Endothelial cell of umbilical vein (primary cell): ENCODE results near the gene APOBEC3A. TPM values are rescaled to one million over a fixed set of nuclear protein-coding genes. Genes with fewer than 3 reads are reported as not detected.

Source experiments
- BruUV-seq: library from RNA; stranded (reverse); fragments of 400-500 nt; replicated peaks from 2 replicates; lab custom pipeline; 2021; lab: Mats Ljungman, UMichigan
- CTCF ChIA-PET: fragments of 300-600, 350-600 bp; sonication (Branson Sonifier 250); formaldehyde crosslinking; loops from one replicate; lab custom pipeline; 2021; ENCODE audit warnings: antibody characterized with exemption, inconsistent platforms; lab: Charles Lee
- POLR2A ChIA-PET: fragments of 300-600, 350-600 bp; sonication (Branson Sonifier 250); formaldehyde crosslinking; loops from one replicate; lab custom pipeline; 2021; ENCODE audit warnings: antibody characterized with exemption, inconsistent platforms; lab: Charles Lee
- DNase-seq: peaks from one replicate; pipeline ENCODE4 v3.0.0-alpha.2; 2011; ENCODE audit warnings: low read depth, low spot score
- FAIRE-seq: peaks from 2 replicates; lab custom pipeline; 2011; peaks lifted over from hg19 to GRCh38; lab: Jason Lieb, UNC
- H2AFZ ChIP-seq: 2 replicates; pipeline ENCODE4 v1.6.0; 2012; ENCODE audit warnings: low read depth, low read length, control low read depth, inconsistent platforms
- H3K27ac ChIP-seq: 2 replicates; pipeline ENCODE4 v1.5.1; 2011; ENCODE audit warnings: low read depth, mild to moderate bottlenecking, control low read depth, low read length, moderate library complexity; ENCODE audit not compliant: insufficient read depth
- H3K27me3 ChIP-seq, 2 experiments: 2 replicates each; pipeline versions ENCODE4 v1.6.0 to v1.6.1; 2011; ENCODE audit warnings: low read length in 2 of 2, mixed read lengths in 1 of 2; ENCODE audit not compliant: control insufficient read depth in 2 of 2, insufficient read depth in 2 of 2
- H3K36me3 ChIP-seq, 2 experiments: 2 replicates in 1 of 2; 3 replicates in 1 of 2; pipeline ENCODE4 v1.5.1; 2011; ENCODE audit warnings: low read length in 2 of 2, mild to moderate bottlenecking in 1 of 2, moderate library complexity in 1 of 2; ENCODE audit not compliant: control insufficient read depth in 2 of 2, insufficient read depth in 2 of 2; ENCODE audit errors: extremely low read depth in 1 of 2
- H3K4me1 ChIP-seq: 3 replicates; pipeline ENCODE4 v1.5.1; 2011; ENCODE audit warnings: mild to moderate bottlenecking, low read length; ENCODE audit not compliant: control insufficient read depth, insufficient read depth; ENCODE audit errors: extremely low read depth
- H3K4me2 ChIP-seq: 2 replicates; pipeline ENCODE4 v1.6.1; 2011; ENCODE audit warnings: low read length, control low read depth, mixed read lengths; ENCODE audit not compliant: insufficient read depth
- H3K4me3 ChIP-seq, 3 experiments: fragments of 200-600 bp in 1 of 3; sonication (generic), shearing (Covaris generic) in 1 of 3; replicated peaks in 1 of 3; 2 replicates each; pipeline ENCODE4 v1.5.1; 2011 to 2016; ENCODE audit warnings: control low read depth in 3 of 3, low read length in 3 of 3, mild to moderate bottlenecking in 2 of 3, inconsistent platforms in 1 of 3, low read depth in 1 of 3, moderate library complexity in 1 of 3; ENCODE audit not compliant: insufficient read depth in 1 of 3
- H3K79me2 ChIP-seq: 2 replicates; pipeline ENCODE4 v1.6.0; 2012; ENCODE audit warnings: low read length, inconsistent platforms; ENCODE audit not compliant: control insufficient read depth, insufficient read depth
- H3K9ac ChIP-seq: replicated peaks from 2 replicates; pipeline ENCODE3; 2011; ENCODE audit warnings: low read length, control low read depth; ENCODE audit not compliant: insufficient read depth; ENCODE audit errors: extremely low read depth
- H3K9me1 ChIP-seq: replicated peaks from 3 replicates; pipeline ENCODE4 v1.6.0; 2011; ENCODE audit warnings: mild to moderate bottlenecking, low read length; ENCODE audit not compliant: control insufficient read depth, insufficient read depth; ENCODE audit errors: extremely low read depth
- H3K9me3 ChIP-seq: replicated peaks from 2 replicates; pipeline ENCODE4 v1.5.1; 2012; ENCODE audit warnings: low read length, inconsistent platforms; ENCODE audit not compliant: control insufficient read depth, insufficient read depth
- H4K20me1 ChIP-seq: replicated peaks from 2 replicates; pipeline ENCODE3; 2011; ENCODE audit warnings: mild to moderate bottlenecking, low read length; ENCODE audit not compliant: control insufficient read depth, insufficient read depth; ENCODE audit errors: extremely low read depth
- EZH2 ChIP-seq: IDR thresholded peaks from 2 replicates; pipeline ENCODE4 v1.6.1; 2012; ENCODE audit warnings: borderline replicate concordance, low read depth, mild to moderate bottlenecking, moderate library complexity, low read length, inconsistent platforms; ENCODE audit not compliant: severe bottlenecking
- FOS ChIP-seq: IDR thresholded peaks from 2 replicates; pipeline ENCODE4 v1.6.1; 2011; ENCODE audit warnings: mild to moderate bottlenecking, low read length, moderate library complexity, borderline replicate concordance; ENCODE audit not compliant: insufficient read depth
- GATA2 ChIP-seq: IDR thresholded peaks from 2 replicates; pipeline ENCODE4 v1.7.0; 2011; ENCODE audit warnings: low read depth, mild to moderate bottlenecking, moderate library complexity, mixed read lengths, low read length; ENCODE audit not compliant: insufficient read length, insufficient read depth
- JUN ChIP-seq: IDR thresholded peaks from 2 replicates; pipeline ENCODE4 v1.6.1; 2011; ENCODE audit warnings: borderline replicate concordance, low read depth; ENCODE audit not compliant: insufficient read length, insufficient read depth
- MYC ChIP-seq: IDR thresholded peaks from one replicate; pipeline ENCODE4 v1.6.1; 2011; ENCODE audit warnings: mild to moderate bottlenecking, low read depth, low read length
- POLR2A ChIP-seq: IDR thresholded peaks from 2 replicates; pipeline ENCODE4 v1.6.1; 2012; ENCODE audit warnings: low read depth, mild to moderate bottlenecking, control low read depth, low read length
- POLR2AphosphoS5 ChIP-seq: IDR thresholded peaks from 2 replicates; pipeline ENCODE4 v1.6.1; 2012; ENCODE audit warnings: low read depth, mild to moderate bottlenecking, control low read depth, low read length, moderate library complexity; ENCODE audit not compliant: insufficient read depth
- dilution Hi-C: fragments of 300-500 bp; cut with MboI; formaldehyde crosslinking; loops from one replicate; pipeline ENCODE4 v1.15.0; 2019; ENCODE audit warnings: low sequenced_read_pairs; ENCODE audit not compliant: extremely low pct_ligation_motif_present
- intact Hi-C: fragments of 100-400 bp; cut with micrococcal nuclease; formaldehyde crosslinking; loops from one replicate; pipeline ENCODE4 v1.10.0; 2022
- polyA plus RNA-seq, 4 experiments: library from polyadenylated mRNA; depleted of rRNA in 3 of 4; stranded (reverse) in 3 of 4; unstranded in 1 of 4; fragments of >200 nt; gene quantifications; 2 replicates each; pipeline versions ENCODE4 v1.2.1 to v1.2.3, GENCODE V29; 2011 to 2012; ENCODE audit warnings: missing spikeins in 1 of 4
- total RNA-seq: library from RNA; stranded (reverse); gene quantifications from 2 replicates; pipeline ENCODE4 v1.2.3, GENCODE V29; 2021
- TF ChIP-seq, protein P1 (sequence below), 2 donors: IDR thresholded peaks; 1 replicate in 1 of 2; 2 replicates in 1 of 2; pipeline ENCODE4 v1.5.1; 2011; ENCODE audit warnings: low read length in 2 of 2, mild to moderate bottlenecking in 2 of 2, moderate library complexity in 2 of 2, control low read depth in 1 of 2, inconsistent platforms in 1 of 2, low read depth in 1 of 2; ENCODE audit not compliant: insufficient read depth in 1 of 2; ENCODE audit errors: extremely low read depth in 1 of 2
- TF ChIP-seq, protein P2 (sequence below): IDR thresholded peaks from 2 replicates; pipeline ENCODE4 v1.6.1; 2011; ENCODE audit not compliant: insufficient read depth, insufficient read length

Gene APOBEC3A
- total and polyA plus RNA-seq, 2 donors (not counting 3 experiments of a cell fraction or from before 2014, with no cell fraction given) = not detected

DNA sequence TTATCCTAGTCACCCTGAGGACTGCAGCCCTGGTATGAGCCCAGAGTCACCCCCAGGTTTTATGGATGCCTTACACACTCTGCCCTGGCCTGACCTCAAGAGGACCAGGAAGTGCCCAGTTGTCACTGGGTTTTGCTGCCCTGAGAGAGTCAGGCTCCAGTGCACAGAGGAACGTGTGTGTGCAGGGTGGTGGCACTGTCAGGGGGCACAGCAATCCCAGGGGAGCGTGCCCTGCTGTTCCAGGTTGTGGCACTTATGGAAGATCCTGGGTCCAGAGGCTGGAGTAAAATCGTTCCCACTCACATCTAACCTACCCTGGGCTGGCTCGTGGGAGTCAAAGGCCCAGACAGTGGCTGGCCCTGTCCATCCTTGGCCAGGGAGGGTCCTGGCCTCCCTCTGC lies 7.6 kb downstream of the APOBEC3A start:
- dilution Hi-C loops (no loop called here), intact Hi-C loops (no loop called here)
- H3K79me2 ChIP-seq = no peaks in the 10 kb centered on the region
- H3K4me2 ChIP-seq = no peak overlapping the region
- no peaks in the 10 kb centered on the region for H3K36me3 ChIP-seq
- H3K27me3 ChIP-seq = peaks cover 0 to 2% of the 10 kb centered on the region in 2 experiments
- H3K9me1 ChIP-seq = no peaks in the 10 kb centered on the region
- no peak overlapping the region for H2AFZ ChIP-seq
- no peak overlapping the region for H3K27ac ChIP-seq
- no peaks in the 10 kb centered on the region for H3K4me1 ChIP-seq
- TF ChIP-seq, protein P1, sequence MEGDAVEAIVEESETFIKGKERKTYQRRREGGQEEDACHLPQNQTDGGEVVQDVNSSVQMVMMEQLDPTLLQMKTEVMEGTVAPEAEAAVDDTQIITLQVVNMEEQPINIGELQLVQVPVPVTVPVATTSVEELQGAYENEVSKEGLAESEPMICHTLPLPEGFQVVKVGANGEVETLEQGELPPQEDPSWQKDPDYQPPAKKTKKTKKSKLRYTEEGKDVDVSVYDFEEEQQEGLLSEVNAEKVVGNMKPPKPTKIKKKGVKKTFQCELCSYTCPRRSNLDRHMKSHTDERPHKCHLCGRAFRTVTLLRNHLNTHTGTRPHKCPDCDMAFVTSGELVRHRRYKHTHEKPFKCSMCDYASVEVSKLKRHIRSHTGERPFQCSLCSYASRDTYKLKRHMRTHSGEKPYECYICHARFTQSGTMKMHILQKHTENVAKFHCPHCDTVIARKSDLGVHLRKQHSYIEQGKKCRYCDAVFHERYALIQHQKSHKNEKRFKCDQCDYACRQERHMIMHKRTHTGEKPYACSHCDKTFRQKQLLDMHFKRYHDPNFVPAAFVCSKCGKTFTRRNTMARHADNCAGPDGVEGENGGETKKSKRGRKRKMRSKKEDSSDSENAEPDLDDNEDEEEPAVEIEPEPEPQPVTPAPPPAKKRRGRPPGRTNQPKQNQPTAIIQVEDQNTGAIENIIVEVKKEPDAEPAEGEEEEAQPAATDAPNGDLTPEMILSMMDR (IDR thresholded peaks at IDR 0.05; ENCODE audit: extremely low read depth in 1 of 2, insufficient read depth in 1 of 2, low read depth in 1 of 2, low read length in 2 of 2) = no peak
- TF ChIP-seq EZH2 = no peak
- no TSS peak for BruUV-seq
- ChIA-PET POLR2A (no interaction called here), CTCF (no interaction called here)
- H3K4me3 ChIP-seq = no peak overlapping the region
- FAIRE-seq (no peak), DNase-seq (no peak)
- no peak overlapping the region for H3K9ac ChIP-seq
- no peaks in the 10 kb centered on the region for H4K20me1 ChIP-seq
- no peaks in the 10 kb centered on the region for H3K9me3 ChIP-seq

DNA sequence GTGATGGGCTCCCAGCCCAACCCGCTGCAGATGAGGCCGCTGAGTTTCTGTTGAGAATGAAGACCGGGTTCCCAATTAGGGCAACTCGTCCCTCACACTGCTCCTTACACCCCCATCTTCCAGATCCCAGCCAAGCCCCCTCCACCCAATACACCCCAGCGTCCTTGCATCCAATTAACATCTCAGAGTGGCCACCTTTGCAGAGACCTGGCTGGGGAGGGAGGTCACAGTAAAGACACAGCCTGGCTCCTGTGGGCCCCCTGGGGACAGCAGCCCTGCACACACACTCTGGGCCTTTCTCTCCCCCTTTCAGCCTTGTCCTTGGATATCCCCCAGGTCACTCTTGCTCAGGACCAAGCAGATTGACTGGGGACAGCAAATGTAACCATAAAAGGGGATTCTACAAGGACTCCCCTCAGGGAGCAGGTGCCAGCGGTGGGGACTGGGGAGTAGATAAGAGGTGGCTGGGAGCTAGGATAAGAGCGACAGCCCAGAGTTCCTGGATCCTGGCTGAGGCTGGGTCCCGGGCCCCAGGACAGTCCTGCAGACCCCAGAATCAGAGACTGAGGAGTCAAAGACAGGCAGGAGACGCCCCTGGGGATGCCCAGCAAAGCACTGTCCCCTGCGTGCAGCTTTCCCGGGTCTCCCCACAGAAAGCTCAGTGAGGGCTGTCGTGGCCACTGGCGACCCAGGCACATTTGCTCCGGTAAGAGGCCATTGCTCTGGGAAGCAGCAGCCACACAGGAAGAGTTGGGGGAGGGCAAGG lies 8.4 kb downstream of the APOBEC3A start:
- intact Hi-C loops = no loop called here
- BruUV-seq = no TSS peak
- H3K27me3 ChIP-seq = peaks cover 0 to 2% of the 10 kb centered on the region in 2 experiments
- no peak for FAIRE-seq
- DNase-seq = no peak
- H2AFZ ChIP-seq = no peak overlapping the region
- no peak overlapping the region for H3K9ac ChIP-seq
- no peaks in the 10 kb centered on the region for H3K4me1 ChIP-seq
- H3K79me2 ChIP-seq = no peaks in the 10 kb centered on the region
- H3K4me2 ChIP-seq = no peak overlapping the region
- H4K20me1 ChIP-seq = no peaks in the 10 kb centered on the region
- TF ChIP-seq, protein P1 (IDR thresholded peaks at IDR 0.05; ENCODE audit: extremely low read depth in 1 of 2, insufficient read depth in 1 of 2, low read depth in 1 of 2, low read length in 2 of 2) = no peak
- TF ChIP-seq MYC (no peak), EZH2 (no peak), JUN (no peak), POLR2AphosphoS5 (no peak), POLR2A (no peak), GATA2 (no peak), FOS (no peak)
- TF ChIP-seq, protein P2, sequence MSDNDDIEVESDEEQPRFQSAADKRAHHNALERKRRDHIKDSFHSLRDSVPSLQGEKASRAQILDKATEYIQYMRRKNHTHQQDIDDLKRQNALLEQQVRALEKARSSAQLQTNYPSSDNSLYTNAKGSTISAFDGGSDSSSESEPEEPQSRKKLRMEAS = no peak
- no peak overlapping the region for H3K4me3 ChIP-seq
- dilution Hi-C loops = no loop called here
- no peaks in the 10 kb centered on the region for H3K9me3 ChIP-seq
- ChIA-PET POLR2A (no interaction called here), CTCF (interaction anchor here (0.8 to 1.1 kb wide), 3 partner anchors 96 to 143 kb away, joined by 3 to 5 read pairs (median 3); no protein-coding TSS in a partner anchor)
- H3K27ac ChIP-seq = no peak overlapping the region
- H3K36me3 ChIP-seq = no peaks in the 10 kb centered on the region
- H3K9me1 ChIP-seq = no peaks in the 10 kb centered on the region
